Endothelial cell of hepatic sinusoid (primary cell): ENCODE measurements around the gene MTA3.
"Not testable (repeated sequence)": the region's sequence is repeated elsewhere in the genome, so short reads cannot be mapped to it uniquely, and the experiment has no call there.

Experiments used
- in situ Hi-C: cut with HindIII; loops from 2 replicates; pipeline ENCODE4 v1.10.0; 2017; ENCODE audit warnings: low sequenced_read_pairs

The MTA3 gene

GRCh38 chr2:42566837-42567321, 1.6 kb upstream of the MTA3 start:
- in situ Hi-C loops = loop anchor here (5.0 kb wide), 2 partner anchors 65 to 105 kb away; no protein-coding TSS in a partner anchor

- in situ Hi-C loops = loop anchor here (5.0 kb wide), 2 partner anchors 65 to 105 kb away; no protein-coding TSS in a partner anchor
Observed at GRCh38 chr2:42567364-42567763, 1.1 kb upstream of the MTA3 start.

- in situ Hi-C loops = loop anchor here (5.0 kb wide), 2 partner anchors 66 to 106 kb away; no protein-coding TSS in a partner anchor
Observed at GRCh38 chr2:42567806-42568400, 529 bp upstream of the MTA3 start.

GRCh38 chr2:42569116-42569711, 782 bp downstream of the MTA3 start:
- in situ Hi-C loops = loop anchor here (5.0 kb wide), 2 partner anchors 67 to 107 kb away; no protein-coding TSS in a partner anchor

GRCh38 chr2:42569883-42570282, 1.5 kb downstream of the MTA3 start:
- in situ Hi-C loops = loop anchor here (5.0 kb wide), 2 partner anchors 68 to 108 kb away; no protein-coding TSS in a partner anchor

- in situ Hi-C loops = no loop called here
Observed at GRCh38 chr2:42572297-42573081, 4.1 kb downstream of the MTA3 start.

GRCh38 chr2:42573256-42573655, 4.8 kb downstream of the MTA3 start:
- in situ Hi-C loops = no loop called here

- in situ Hi-C loops = no loop called here
Observed at GRCh38 chr2:42575458-42576064, 7.1 kb downstream of the MTA3 start.

GRCh38 chr2:42578621-42579020, 10.2 kb downstream of the MTA3 start:
- in situ Hi-C loops = no loop called here

- in situ Hi-C loops = no loop called here
Observed at GRCh38 chr2:42581257-42581656, 12.8 kb downstream of the MTA3 start.

- in situ Hi-C loops = not testable (repeated sequence)
Observed at GRCh38 chr2:42584628-42585027, 16.2 kb downstream of the MTA3 start.

GRCh38 chr2:42585779-42586178, 17.3 kb downstream of the MTA3 start:
- in situ Hi-C loops = no loop called here

GRCh38 chr2:42587526-42588117, 19.2 kb downstream of the MTA3 start:
- in situ Hi-C loops = no loop called here

GRCh38 chr2:42588121-42588520, 19.7 kb downstream of the MTA3 start:
- in situ Hi-C loops = no loop called here

- in situ Hi-C loops = no loop called here
Observed at GRCh38 chr2:42590176-42590575, 21.7 kb downstream of the MTA3 start.

GRCh38 chr2:42593282-42593681, 24.9 kb downstream of the MTA3 start:
- in situ Hi-C loops = no loop called here

GRCh38 chr2:42598656-42599055, 30.2 kb downstream of the MTA3 start:
- in situ Hi-C loops = no loop called here

- in situ Hi-C loops = no loop called here
Observed at GRCh38 chr2:42601076-42601475, 32.6 kb downstream of the MTA3 start.

- in situ Hi-C loops = no loop called here
Observed at GRCh38 chr2:42602218-42602875, 33.9 kb downstream of the MTA3 start.

- in situ Hi-C loops = no loop called here
Observed at GRCh38 chr2:42602876-42603219, 34.4 kb downstream of the MTA3 start.
